Femur (tissue), 1 donor: Measurements from ENCODE around the gene ZNF644.
"Not testable (repeated sequence)": the region's sequence is repeated elsewhere in the genome, so short reads cannot be mapped to it uniquely, and the experiment has no call there.

Source experiments
- DNase-seq: peaks from one replicate; pipeline ENCODE4 v3.0.0-alpha.2; 2017

Gene ZNF644

DNA sequence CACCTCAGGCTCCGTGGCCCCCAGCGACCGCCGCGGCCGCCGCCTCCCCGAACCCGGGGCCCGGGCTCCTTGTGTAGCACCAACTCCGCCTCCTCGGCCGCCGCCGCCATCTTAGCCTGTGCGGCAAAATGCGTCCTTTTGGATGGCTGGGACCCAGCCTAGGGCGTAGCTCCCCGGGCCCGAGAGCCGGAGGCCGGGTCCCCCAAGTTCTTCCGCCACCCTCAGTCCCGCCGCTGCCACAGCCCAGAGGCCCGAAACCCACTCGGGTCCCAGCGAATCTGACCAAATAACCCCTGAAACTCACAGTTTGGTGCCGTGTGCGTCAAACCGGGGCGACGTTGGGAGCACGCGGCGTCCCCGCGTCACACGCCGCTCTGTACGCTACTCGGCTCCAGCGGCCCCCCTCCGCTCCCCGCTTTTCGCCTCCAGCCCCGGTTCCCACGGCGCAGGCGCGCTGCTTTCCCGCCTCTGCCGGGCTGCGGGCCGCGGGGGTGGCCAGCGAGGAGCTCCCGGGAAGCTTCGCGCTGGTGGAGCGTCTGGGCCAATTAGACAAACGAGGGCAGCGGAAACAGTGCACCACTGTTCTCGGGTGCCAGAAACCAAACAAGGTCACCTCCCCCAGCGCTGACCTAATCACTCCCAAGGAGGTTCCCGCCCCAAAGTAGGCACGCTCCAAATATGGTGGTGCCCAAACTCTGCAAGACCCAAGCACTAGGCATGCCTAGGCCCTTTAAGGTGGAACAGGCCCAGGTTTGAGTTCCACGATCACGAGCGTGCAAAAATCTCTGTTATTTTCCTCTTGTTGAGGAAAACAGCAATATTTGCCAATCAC is at the start of gene ZNF644:
Gene ZNF644, minus strand, starts transcription at position 350 of the 832 bp plus-strand sequence. CDS start 39,682 bp downstream, outside the sequence.
- peak; percentile 94 for DNase-seq

GRCh38 chr1:91070298-91070697 is 48.5 kb upstream of the ZNF644 start:
- no peak for DNase-seq

DNA sequence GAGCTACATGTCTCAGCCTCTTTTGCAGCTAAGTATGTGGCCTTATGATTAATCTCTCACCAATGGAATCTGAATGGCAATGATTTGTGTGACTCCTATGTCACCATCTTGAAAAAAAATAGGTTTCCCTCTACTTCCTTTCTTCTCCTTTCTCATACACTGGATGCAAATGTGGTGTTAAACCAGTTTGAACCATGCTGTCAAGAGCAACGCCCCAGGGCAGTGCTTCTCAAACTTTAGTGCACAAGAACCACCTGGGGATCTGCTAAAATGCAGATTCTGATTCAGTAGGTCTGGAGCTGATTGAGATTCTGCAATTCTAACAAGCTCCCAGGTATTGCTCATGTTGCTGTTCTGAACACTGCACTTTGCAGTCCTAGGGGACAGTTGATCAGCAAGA is 44.7 kb upstream of the ZNF644 start:
- no peak for DNase-seq

DNA sequence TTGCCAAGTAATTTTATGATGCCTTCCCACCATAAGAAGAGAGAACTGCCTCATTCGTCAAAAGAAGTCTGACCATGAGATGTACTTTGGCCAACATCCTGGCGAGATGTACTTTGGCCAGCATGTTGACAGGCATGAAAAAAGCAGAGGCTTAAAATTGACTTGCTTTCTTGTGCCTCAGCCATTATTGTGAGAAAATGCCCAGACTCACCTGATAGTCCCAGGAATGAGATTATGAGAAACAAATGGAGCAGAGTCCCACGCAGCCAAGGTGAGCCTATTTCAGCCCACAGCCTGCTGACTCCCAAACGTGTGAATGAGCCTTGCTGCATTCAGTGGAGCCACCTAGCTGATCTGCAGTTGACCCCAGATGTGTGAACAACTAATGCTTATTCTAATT is 43.5 kb upstream of the ZNF644 start:
- no peak for DNase-seq

DNA sequence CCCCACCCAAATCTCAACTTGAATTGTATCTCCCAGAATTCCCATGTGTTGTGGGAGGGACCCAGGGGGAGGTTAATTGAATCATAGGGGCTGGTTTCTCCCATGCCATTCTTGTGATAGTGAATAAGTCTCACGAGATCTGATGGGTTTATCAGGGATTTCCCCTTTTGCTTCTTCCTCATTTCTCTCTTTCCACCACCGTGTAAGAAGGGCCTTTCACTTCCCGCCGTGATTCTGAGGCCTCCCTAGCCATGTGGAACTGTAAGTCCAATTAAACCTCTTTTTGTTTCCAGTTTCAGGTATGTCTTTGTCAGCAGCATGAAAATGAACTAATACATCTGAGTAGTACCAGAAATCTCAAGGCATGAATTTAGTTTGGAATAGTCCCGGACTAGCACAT is 41.6 kb upstream of the ZNF644 start:
- DNase-seq, result not testable (repeated sequence)

GRCh38 chr1:91059157-91059556 is 37.3 kb upstream of the ZNF644 start:
- no peak for DNase-seq

- no peak for DNase-seq
Measured at GRCh38 chr1:91057784-91058183, 35.9 kb upstream of the ZNF644 start.

GRCh38 chr1:91054780-91055481 is 33.1 kb upstream of the ZNF644 start:
- no peak for DNase-seq

GRCh38 chr1:91053630-91054029 is 31.8 kb upstream of the ZNF644 start:
- no peak for DNase-seq

GRCh38 chr1:91049551-91049950 is 27.7 kb upstream of the ZNF644 start:
- DNase-seq, result not testable (repeated sequence)

DNA sequence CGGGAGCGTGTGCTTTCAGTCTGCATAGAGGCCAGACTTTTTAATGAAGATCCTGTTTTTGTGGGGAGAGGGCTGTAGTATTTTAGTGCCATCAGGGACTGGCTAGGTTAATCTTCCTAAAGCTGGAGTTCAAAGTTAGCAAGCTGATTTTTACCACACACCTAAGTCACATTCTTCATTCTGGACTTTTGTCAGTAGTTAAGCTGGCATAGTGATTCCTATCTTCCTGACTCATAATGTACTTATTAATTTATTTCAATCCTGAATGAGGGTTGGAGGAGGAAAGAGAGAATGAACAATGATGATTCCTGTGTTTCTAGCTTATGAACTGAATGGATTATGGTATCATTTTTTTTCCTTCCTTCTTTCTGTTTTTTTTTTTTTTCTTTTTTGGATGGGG is 24.9 kb upstream of the ZNF644 start:
- no peak for DNase-seq

DNA sequence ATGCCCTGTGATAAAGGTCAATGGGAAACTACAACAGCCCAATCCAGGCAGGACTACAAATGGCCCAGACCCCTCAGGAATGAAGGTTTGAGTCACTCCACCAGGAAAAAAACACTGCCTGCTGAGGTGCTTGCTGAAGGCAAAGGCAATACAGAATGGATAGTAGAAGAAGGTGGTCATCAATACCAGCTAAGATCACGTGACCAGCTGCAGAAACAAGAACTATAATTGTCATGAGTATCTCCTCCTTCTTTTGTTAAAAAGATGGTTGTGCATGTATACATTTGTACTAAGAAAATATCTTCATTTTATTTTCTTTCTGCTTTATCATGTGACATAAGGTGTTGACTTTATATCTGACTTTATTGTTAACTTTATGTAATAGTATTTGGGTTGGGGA is 23.4 kb upstream of the ZNF644 start:
- no peak for DNase-seq

- DNase-seq, result not testable (repeated sequence)
Measured at GRCh38 chr1:91044776-91045175, 22.9 kb upstream of the ZNF644 start.

GRCh38 chr1:91042372-91042771 is 20.5 kb upstream of the ZNF644 start:
- not testable (repeated sequence) for DNase-seq

DNA sequence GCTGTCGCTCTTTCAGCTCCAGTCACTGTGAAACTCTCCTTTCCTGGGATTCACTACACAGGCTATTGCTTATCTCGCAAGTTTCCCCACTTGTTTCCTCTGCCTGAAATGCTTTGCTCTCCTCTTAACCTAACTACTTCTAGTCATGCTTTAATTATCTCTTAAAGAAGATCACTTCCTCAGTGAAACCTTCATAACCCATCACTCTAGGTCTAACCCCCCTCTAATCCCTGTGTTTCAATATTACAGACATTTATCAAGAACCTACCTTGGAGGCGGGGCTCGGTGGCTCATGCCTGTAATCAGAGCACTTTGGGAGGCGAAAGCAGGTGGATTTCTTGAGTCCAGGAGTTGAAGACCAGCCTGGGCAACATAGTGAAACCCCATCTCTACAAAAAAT is 16.7 kb upstream of the ZNF644 start:
- no peak for DNase-seq

- DNase-seq, result no peak
Measured at GRCh38 chr1:91036894-91037829, 15.3 kb upstream of the ZNF644 start.

- DNase-seq, result no peak
Measured at GRCh38 chr1:91032349-91032748, 10.5 kb upstream of the ZNF644 start.

- DNase-seq, result no peak
Measured at GRCh38 chr1:91031081-91031480, 9.2 kb upstream of the ZNF644 start.

DNA sequence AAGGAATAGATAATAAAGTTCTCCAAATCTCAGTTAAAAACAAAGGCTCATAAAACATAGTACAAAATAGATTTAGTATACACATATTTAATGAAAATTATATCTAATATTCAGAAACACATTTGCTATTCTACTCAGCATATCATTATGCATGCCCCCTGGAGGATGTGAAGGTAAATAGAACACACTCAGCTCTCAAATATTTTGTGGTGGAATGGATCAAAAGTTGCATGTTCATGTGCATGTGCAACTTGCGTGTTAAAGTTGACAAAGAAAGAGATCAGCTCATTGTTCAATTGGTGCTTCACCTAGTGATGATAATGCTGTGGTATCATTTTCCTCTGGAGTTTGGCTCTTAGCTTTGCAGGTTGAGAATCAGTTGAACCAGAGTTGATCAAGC is 4.9 kb upstream of the ZNF644 start:
- DNase-seq, result no peak

DNA sequence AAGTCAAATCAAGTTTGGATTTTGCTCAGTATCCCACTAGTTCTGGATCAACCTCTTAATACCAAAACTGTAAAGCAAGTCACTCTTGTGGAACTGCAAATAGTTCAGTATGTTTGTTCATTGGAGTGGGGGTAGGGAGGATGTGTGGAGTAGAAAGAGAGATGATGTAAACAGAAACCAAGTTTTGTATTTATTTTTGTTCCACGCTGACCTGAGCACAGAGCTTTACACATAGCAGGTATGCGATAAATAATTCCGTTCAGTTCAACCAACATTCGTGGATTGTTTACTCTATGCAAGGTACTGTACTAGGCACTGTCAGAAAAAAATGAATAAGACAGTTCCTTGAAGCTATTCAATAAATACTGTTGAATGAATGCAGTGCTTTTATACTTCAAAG is 4.5 kb upstream of the ZNF644 start:
- DNase-seq, result no peak

DNA sequence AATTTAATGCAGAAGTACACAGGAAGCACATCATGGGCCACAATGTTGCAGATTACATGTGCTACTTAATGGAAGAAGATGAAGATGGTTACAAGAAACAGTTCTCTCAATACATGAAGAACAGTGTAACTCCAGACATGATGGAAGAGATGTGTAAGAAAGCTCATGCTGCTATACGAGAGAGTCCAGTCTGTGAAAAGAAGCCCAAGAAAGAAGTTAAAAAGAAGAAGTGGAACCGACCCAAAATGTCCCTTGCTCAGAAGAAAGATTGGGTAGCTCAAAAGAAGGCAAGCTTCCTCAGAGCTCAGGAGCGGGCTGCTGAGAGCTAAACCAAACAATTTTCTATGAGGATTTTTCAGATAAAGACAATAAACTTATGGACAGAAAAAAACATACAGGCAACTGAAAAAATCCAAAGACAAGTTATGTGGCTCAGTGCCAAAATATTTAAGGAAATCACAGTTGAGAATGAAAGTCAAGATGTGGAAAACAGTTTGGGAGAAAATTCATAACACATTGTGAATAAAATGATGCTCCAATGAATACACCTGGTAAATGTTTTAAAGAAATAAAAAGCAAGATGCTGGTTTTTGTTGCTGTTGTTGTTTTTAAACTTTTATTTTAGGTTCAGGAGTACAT is 2.8 kb upstream of the ZNF644 start:
- no peak for DNase-seq

- DNase-seq, result no peak
Measured at GRCh38 chr1:91022518-91022929, 689 bp upstream of the ZNF644 start.
